Measurements from ENCODE around the gene DHRS7B.
"Not testable (repeated sequence)": the region's sequence is repeated elsewhere in the genome, so short reads cannot be mapped to it uniquely, and the experiment has no call there.

The DHRS7B gene

DNA sequence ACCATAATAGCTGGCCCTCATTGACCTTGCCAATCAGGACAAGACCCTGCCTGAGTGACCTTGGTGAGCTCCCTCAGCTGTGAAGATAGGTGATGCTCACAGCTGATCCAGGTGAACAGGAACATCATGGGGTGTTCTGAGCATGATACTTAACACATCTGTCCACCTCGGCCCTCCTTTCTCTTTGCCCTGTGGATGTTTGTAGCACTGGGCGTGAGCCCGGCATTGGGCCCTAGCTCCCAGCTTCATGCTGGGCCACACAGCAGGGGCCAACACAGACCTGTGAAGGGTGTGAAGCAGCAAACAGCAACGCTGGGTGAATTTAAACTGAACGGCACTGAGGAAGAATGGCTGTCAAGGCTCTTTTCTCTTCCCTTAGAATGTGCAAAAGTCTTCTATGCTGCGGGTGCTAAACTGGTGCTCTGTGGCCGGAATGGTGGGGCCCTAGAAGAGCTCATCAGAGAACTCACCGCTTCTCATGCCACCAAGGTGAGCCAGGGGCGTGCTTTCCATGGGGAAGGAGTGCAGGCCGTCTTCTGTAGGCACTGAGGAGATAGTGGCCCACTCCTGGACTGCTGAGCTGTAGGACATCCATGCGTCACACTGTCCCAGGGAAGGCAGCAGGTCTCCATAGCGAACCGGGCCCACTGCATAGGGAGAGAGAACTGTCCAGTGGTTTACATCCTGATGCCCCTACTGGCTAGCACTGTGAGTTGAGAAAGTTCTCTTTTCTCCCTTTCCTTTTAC, 51.3 kb downstream of the DHRS7B start:
- DNase-seq (ENCODE audit: low spot score) = no peak

DNA sequence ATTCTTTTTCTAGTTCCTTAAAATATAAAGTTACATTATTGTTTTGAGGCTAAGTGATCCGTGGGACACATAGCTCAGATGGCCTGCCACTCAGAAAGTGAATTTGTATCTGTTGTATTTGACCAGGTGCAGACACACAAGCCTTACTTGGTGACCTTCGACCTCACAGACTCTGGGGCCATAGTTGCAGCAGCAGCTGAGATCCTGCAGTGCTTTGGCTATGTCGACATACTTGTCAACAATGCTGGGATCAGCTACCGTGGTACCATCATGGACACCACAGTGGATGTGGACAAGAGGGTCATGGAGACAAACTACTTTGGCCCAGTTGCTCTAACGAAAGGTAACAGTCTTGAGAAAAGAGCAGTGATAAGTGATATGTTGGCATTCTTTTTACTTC, 56.7 kb downstream of the DHRS7B start:
- no peak for DNase-seq (ENCODE audit: low spot score)

DNA sequence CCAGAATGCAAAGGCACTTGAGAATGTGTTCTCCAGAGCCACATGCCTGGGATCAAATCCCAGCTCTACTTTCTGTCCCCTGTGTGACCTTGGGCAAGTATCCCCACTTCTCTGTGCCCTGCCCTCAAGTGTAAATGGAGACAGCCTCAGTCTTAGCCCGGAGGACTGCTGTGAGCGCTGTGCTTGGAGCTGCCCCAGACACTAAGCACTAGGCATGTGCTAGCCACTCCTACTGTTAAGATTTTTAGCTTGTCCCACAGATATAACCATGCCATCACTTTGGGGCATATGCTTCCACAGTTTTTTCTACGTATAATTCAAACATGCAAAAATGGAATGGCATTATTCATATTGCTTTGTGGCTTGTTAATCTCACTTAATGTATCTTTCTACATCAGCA, 57.8 kb downstream of the DHRS7B start:
- DNase-seq (ENCODE audit: low spot score) = no peak

DNA sequence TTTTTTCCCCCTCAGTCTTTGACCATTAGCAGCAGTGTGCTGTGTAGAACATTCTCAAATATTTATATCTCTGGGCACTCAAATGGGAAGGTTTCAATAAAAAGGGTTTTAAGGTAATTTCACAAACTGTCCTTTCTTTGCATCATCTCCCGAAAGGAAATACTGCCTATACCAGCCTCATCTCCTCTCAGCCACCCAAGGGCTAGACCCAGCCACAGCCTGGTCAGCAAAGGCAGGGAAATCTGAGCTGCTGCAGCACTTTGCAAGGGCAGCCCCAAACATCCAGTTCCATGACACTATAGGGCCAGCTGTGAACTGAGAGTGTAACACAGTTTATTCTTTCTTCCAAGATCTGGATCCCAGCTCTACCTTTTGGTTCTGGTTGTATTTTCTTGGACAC, 58.3 kb downstream of the DHRS7B start:
- DNase-seq (ENCODE audit: low spot score) = no peak

DNA sequence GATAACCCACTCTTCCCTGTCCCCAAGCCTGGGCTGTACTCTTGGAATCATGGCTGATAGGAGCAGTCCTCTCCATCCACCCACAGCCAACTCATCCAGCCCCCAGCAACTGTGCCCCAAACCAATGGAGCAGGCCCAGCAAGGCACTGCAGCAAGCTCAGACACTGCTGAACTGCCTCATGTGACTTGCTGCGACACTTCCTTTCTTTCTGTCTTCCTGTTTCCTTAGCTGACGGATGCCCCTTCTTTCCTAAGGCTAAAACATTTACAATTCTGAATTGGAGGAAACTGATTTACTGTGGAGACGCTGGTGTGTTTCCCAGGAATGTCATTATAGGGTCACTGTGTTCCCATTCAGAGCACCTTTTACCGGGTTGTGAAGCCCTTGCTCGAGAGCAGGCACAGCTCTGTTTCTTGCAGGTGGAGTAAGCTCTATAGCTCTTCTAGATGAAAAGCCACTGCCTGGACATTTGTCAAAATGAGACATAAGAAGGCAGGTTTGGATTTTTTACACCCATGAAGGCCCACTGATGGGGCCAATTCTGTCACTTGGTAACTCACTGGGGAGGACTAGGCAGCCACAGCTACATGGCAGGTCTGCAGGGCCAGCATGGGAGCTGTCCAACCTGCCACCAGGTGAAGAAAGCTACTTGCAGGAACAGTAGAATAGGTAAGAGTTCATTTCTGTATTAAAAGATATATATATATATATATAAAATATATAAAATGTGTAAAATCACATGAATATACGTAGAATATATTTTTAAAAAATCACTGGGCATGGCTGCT, 59.8 kb downstream of the DHRS7B start:
- no peak for DNase-seq (ENCODE audit: low spot score)

DNA sequence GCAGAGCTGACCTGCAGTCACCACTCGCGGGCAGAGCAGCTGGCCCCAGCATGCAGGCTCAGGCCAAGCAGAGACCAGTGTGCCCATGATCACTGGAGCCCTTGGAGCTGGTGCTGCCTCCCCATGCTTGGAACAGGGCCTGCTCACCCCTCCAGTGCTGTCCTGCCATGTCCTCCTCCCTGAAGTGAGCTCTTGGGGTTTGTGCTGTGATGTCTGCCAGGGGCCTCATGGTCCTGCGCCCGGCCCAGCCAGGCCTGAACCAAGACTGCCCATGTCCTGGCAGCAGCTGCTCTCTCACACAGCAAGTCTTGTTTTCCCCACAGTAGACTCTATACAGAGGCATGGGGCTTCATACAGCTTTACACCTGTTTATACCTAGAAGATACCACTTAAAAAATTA, 62.6 kb downstream of the DHRS7B start:
- DNase-seq (ENCODE audit: low spot score) = no peak

DNA sequence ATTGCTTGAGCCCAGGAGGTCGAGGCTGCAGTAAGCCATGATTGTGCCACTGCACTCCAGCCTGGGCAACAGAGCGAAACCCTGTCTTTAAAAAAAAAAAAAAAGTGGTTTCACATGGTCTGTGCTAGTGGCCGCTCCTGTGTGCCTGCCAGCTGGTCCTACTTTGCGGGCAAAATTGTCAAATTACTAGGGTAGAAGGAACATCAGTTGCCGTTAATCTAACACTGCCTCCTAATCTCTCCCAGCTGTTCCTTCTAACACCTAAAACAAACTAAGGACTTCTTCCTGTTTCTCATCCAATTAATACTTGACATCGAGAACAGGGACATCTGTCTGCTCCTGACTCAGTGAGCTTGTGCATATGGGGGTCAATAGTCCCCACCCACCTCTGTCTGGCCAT, 63.3 kb downstream of the DHRS7B start:
- DNase-seq (ENCODE audit: low spot score) = no peak

DNA sequence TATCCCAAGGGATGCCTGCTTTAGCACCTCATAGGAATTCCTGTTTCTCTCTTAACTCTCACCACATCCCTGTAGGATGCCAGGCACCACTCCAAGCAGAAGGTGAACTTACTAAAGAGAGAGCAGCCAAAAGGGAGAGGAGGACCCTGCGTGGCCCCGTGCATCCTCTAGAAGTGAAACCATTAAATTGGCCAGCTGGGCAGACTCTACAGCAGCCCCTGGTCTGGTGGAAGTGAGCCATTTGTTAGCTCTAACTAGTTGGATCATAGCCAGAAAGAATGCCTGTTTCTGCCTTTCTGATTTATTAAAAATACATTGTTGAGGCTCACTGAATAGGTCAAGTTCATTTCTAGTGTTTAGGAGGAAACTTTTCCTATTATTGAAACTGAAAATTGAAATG, 64.9 kb downstream of the DHRS7B start:
- DNase-seq (ENCODE audit: low spot score) = no peak

DNA sequence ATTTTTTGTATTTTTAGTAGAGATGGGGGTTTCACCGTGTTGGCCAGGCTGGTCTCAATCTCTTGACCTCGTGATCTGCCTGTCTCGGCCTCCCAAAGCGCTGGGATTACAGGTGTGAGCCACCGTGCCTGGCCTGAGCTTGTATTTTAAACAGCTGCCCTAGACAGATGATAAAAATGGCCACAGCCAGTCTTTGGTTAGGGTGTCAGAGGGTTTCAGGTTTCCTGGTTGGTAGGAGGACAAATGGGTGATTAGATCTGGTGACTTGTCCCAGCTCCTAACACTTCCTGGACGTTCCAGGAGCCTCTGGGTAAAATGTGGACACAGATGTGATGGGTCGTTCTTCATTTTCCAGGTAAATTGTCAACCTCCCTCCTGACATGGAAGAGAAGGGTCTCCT, 65.7 kb downstream of the DHRS7B start:
- not testable (repeated sequence) for DNase-seq (ENCODE audit: low spot score)

DNA sequence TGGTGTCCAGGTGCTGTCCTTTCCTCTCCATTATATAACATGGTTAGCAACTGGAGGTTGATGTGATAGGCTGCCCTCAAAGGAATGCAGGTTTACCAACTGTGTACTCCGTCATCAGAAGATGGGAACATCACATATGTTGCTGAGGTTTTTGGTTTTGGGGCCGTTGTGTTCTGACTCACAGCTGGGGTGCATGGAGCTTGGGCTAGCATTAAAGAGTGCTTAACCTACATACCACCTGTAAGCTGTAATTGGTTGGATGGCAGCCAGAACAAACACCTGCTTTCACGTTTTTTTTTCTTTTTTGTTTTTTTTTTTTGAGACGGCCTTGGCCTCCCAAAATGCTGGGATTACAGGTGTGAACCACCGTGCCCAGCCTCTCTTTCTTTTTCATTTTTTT, 66.3 kb downstream of the DHRS7B start:
- DNase-seq (ENCODE audit: low spot score) = no peak

DNA sequence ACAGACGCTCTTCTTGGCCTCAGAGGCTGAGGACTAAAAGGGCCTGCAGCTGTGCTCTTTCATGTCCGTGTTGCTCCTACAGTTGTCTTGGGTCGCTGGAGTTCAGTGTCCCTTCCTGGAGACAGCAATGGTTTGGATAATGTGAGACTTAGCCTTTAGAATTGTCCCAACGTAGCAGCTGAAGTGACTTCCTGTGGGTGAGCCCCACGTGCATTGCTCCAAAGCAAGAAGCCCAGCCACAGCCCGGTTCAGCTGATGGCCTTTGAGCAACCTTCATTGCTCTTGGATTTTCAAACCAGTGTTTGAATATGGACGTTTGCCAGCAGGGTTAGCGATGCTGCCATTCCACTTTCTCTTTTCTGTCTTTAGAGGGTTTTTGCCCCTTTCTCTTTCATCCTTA, 67.5 kb downstream of the DHRS7B start:
- no peak for DNase-seq (ENCODE audit: low spot score)

DNA sequence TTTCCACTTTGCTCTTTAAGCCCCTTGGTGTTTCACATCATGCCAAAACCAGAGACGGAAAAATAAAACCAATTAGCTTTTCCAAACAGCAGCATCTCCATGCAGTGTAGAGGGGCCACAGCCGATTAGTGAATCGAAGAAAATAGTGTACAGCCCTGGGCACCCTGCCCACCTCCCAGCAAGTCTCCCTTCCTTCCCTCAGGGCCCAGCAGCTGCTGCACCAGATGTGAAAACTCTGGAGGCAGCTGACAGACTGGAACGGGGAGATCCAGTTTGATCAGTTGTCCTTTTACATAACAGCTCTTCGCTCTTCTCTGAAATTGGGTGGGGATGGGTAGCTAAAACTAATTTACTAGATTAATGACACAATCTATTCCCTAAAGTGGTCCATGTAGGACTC, 67.9 kb downstream of the DHRS7B start:
- peak; percentile 82 for DNase-seq (ENCODE audit: low spot score)

DNA sequence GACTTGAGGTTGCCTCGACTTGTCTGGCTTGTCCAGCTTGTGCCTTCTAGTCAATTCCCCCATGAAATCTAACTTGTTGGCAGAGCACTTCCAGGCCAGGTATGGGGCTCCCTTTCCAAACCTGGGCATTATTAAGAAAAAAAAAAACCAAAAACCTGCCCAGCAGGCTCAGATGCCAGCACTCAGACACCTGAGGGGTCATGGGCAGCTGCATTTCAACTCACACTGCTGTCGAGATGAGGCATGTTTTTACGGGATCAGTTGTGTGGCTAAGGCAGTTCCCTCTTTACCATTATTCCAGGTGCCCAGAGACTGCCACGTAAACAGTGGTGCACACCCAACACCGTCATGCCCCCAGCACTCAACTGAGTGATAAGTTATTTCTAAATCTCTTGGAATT, 69.4 kb downstream of the DHRS7B start:
- no peak for DNase-seq (ENCODE audit: low spot score)

DNA sequence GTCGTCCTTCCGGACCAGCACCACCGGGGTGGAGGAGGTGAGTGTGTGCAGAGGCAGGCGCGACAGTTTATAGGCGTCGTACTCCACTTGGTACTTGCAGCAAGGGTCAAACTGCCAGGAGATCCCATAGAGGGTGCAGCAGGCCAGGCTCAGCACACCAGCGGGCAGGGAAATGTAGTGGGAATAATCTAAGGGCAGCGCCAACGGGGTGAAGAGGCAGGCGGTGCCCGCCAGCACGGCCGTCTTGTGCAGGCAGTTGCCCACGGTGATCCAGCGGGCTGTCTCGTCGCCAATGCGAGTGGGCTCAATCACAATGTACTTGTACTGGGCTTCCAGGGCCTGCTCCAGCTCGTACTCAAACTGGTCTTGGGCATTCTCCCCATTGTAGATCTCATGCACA, 71.6 kb downstream of the DHRS7B start:
- no peak for DNase-seq (ENCODE audit: low spot score)

DNA sequence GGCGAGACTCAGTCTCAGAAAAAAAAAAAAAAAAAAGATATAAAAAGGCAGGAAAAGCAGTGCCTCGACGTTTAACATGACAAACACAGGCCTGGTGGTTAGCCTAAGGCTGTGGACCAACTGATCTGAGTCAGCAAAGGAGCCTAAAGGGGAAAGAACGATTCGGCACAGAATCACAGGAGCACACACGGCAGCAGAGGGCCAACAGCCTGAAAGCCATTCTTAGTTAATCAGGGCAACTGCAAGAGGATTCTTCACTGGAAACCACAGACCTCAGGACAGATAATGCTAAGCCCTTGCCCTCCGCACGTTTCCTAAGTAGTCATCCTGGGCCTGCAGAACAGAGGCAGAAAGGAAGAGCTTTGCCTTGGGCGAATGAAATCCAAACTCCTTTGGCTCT, 72.5 kb downstream of the DHRS7B start:
- DNase-seq (ENCODE audit: low spot score) = no peak

DNA sequence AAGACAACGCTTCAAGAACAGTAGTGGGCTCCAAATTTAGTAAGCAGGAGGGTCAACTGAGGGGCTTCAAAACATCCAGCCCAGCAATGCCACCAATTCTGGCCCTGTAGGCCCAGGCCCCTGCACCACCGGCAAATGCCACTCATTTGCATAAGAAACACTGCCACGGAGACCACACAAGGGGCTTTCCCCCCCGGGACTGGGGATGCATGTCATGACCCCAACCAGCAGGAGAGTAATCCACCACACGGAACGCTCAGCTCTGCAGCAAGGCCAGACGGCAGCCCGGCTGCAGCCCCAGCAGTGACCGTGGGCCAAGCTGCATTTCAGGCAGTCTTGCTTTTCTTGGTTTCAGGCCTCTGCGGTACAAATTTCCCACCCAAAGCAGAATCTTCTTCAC, 73.1 kb downstream of the DHRS7B start:
- DNase-seq (ENCODE audit: low spot score) = no peak

DNA sequence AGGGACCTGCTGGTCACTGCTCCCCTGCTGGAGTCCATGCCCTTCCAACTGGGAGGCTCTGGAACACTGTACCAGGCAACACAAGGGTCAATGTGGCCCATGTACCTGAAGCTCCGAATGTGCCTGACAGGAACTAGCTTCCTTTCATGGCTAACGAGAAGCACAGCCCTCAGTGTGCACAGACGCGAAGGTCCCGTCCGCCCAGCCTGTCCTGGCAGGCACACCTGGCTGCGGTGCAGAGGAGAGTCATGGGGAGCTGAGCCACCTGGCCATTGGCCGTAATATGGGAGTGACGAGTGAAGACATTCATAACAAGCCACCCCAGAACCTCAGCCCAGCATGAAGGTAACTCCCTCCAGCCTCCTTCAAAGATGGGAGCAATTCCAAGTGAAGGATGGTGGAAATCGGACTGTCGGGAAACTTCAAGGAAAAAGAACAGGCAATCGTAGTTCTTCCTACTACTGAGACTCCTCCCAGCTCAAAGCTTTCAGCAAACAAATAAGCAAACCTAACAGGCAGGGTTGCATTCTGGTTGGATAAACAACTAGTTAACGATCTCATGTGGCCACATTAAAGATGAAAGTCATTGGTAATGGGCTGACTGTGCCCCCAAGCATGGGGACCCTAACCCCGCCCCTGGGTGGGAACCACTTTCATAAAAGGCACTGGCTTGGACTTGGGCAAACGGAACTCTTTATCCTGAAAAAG, 74.0 kb downstream of the DHRS7B start:
- no peak for DNase-seq (ENCODE audit: low spot score)

DNA sequence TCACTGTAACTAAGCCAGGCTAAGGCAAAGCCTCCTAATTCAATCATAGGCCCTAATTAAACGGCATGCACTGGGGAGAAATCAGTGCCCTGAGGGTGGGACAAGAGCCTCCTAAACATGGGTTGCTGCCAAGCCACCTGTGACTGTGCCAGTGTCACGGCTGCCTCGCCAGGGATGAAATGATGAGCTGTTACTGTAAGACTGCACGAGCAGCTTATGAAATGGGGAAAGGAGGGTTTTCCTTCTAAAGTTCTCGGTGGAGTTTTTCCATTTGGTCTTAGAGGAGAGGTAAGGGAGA, 74.5 kb downstream of the DHRS7B start:
- DNase-seq (ENCODE audit: low spot score) = no peak

DNA sequence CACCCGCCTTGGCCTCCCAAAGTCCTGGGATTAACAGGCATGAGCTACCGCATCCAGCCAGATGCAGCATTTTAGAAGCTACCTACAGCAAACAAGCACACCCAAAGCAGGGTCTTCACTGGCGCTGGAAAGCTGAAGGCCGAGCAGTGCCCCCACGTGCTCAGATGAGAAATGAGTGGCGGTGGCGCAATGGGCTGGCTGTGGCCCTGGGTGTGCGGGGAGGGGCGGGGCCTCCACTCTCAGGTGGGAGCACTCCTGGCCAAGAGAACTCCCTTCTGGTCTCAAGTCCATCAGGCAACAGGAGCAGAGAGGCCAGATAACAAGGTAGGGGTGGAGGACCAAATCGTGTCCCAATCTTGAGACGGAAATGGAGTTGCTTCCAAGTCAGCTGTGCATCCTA, 75.1 kb downstream of the DHRS7B start:
- DNase-seq (ENCODE audit: low spot score) = no peak

DNA sequence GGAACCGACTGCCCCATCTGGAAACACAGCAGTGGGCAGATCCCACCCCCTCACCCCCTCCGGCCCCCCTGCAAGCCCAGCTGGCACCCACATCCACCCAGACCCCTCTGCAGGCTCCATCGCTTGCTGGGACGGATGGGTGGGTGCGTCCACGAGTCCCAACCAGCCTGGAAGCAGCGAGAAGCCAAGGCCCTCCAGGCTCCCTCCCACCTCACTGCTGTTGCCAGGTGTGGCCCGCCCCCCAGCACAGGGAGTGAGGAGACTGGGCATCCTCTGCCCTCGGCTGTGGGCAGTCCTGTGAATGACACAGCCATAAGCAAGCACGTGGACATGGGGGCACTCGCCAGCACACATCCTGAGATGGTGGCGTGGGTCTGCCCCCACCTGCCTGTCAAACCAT, 75.7 kb downstream of the DHRS7B start:
- DNase-seq (ENCODE audit: low spot score) = no peak

DNA sequence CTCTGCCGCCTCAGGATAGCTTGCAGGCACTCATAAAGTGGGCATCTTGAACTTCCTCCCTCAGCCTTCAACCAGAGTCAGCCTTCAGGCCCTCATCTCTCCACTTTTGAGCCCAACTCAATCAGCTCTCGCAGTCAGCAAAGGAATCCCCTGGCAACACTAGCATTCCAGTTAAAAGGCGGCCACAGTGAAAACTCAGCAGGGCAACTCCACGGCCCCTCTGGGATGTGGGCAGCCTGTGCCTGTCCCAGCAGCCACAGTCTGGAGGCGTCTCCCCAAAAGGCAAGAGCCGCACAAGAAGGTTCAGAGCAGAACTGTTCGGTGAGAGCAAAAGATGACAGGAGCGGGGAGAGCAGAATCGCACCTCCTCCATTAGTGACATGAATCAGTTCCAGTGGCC, 78.2 kb downstream of the DHRS7B start:
- no peak for DNase-seq (ENCODE audit: low spot score)

DNA sequence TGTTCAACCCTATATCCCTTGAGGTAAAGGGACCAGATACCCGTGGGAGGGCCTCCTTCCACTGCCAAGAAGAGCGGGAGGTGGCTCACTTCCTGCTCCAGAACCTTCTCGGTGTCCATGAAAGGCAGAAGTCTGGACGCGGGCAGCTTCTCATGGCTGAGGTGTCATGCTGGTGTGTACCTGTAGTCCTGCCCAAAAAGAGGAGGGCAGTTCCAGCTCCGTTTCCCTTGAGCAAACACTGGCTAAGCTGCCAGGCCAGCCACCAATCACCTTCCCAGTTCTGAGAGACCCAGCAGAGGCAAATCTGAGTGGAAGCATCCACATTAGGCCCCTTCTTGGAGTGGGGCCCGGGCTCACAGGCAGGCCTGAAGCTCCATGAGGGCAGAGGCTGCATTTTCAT, 81.6 kb downstream of the DHRS7B start:
- DNase-seq (ENCODE audit: low spot score) = no peak

DNA sequence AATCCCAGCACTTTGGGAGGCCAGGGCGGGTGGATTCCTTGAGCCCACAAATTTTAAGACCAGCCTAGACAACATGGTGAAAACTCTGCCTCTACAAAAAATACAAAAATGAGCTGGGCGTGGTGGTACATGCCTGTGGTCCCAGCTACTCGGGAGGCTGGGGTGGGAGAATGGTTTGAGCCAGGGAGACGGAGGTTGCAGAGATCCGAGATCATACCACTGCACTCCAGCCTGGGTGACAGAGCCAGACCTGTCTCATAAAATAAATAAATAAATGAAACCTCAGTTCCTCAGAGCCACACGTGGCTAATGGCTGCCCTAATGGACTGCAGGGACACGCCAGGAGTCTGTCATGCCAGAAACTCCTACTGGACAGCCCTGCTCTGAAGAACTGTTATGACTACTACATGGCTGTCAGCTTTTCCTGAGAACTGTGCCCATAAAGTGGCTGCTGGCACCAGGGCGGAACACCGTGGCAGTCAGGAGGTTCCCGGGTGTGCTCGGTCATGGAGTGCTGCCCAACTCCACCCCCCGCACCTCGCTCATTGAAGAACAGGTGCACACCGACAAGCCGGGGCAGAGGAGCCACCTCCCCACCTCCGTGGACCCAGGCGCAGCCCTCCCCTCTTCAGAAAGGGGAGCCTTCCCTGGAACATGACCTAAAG, 82.9 kb downstream of the DHRS7B start:
- DNase-seq (ENCODE audit: low spot score) = no peak

All from left forelimb (tissue), 1 donor.